Measurements from ENCODE around the gene ARHGEF16.

The ARHGEF16 gene

GRCh38 chr1:3453891-3454810 is at the start of gene ARHGEF16:
ARHGEF16 (plus strand) TSS chr1:3454665; CDS start chr1:3463085, 8,420 bp downstream.
- peak; percentile 29 for DNase-seq

GRCh38 chr1:3404801-3405200 is 49.7 kb upstream of the ARHGEF16 start:
- DNase-seq = no peak

GRCh38 chr1:3405491-3405890 is 49.0 kb upstream of the ARHGEF16 start:
- DNase-seq = no peak

- no peak for DNase-seq
Observed at GRCh38 chr1:3405974-3406867, 48.2 kb upstream of the ARHGEF16 start.

- no peak for DNase-seq
Observed at GRCh38 chr1:3407021-3407420, 47.4 kb upstream of the ARHGEF16 start.

GRCh38 chr1:3408751-3409266 is 45.7 kb upstream of the ARHGEF16 start:
- DNase-seq = no peak

- no peak for DNase-seq
Observed at GRCh38 chr1:3409366-3410141, 44.9 kb upstream of the ARHGEF16 start.

GRCh38 chr1:3410142-3410925 is 44.1 kb upstream of the ARHGEF16 start:
- DNase-seq = no peak

GRCh38 chr1:3411806-3412205 is 42.7 kb upstream of the ARHGEF16 start:
- DNase-seq = no peak

GRCh38 chr1:3412376-3412775 is 42.1 kb upstream of the ARHGEF16 start:
- DNase-seq = no peak

GRCh38 chr1:3413975-3414710 is 40.3 kb upstream of the ARHGEF16 start:
- DNase-seq = no peak

GRCh38 chr1:3415260-3416090 is 39.0 kb upstream of the ARHGEF16 start:
- no peak for DNase-seq

GRCh38 chr1:3417082-3417739 is 37.3 kb upstream of the ARHGEF16 start:
- DNase-seq = no peak

GRCh38 chr1:3417934-3418333 is 36.5 kb upstream of the ARHGEF16 start:
- no peak for DNase-seq

GRCh38 chr1:3418600-3418999 is 35.9 kb upstream of the ARHGEF16 start:
- DNase-seq = no peak

GRCh38 chr1:3419415-3420204 is 34.9 kb upstream of the ARHGEF16 start:
- DNase-seq = no peak

- no peak for DNase-seq
Observed at GRCh38 chr1:3420218-3420951, 34.1 kb upstream of the ARHGEF16 start.

- DNase-seq = no peak
Observed at GRCh38 chr1:3422638-3423037, 31.8 kb upstream of the ARHGEF16 start.

Measured in activated CD8-positive, alpha-beta memory T cell treated with anti-CD3 and anti-CD28 coated beads, Interleukin-2, amount 50 U/mL, for 4 hours (primary cell).